Midbrain (tissue), 1 donor: Measurements from ENCODE around the gene DGLUCY.
"Not testable (repeated sequence)": the region's sequence is repeated elsewhere in the genome, so short reads cannot be mapped to it uniquely, and the experiment has no call there.

Experiments
- DNase-seq: peaks from one replicate; lab custom pipeline; 2025; lab: John Stamatoyannopoulos, UW

Gene DGLUCY

DNA sequence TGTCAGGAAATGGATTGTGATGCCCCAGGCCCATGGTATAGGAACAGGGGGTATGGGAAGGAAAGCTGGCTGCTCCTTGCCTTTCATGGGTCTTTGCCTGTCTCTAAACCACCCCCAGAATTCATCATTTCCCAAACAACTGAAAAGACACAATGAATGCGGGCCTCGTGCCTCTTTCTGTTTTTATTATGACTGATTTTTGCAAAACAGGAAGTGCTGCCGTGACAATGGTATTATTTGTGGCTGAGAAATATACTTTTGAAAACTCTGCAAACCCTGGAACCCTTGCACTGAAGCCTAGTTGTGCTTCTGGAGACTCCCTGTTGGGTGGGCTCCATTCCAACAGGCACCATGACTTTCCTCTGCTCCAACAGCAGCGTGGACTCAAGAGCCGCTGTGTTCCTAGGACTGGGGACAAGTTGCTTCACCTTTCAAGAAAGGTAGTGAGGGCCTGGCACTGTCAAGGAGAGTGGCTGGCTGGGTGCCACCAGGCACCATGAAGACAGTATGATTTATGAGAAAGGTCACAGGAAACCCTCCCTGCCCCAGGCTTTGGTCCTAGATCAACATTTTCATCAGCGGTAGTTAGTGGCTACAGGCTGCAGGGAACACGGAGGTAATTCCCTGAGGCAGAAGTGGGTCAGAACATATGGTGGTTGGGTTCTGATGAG, 4.8 kb upstream of the DGLUCY start:
- DNase-seq, result no peak

GRCh38 chr14:91111443-91111842, 2.4 kb upstream of the DGLUCY start:
- DNase-seq, result no peak

DNA sequence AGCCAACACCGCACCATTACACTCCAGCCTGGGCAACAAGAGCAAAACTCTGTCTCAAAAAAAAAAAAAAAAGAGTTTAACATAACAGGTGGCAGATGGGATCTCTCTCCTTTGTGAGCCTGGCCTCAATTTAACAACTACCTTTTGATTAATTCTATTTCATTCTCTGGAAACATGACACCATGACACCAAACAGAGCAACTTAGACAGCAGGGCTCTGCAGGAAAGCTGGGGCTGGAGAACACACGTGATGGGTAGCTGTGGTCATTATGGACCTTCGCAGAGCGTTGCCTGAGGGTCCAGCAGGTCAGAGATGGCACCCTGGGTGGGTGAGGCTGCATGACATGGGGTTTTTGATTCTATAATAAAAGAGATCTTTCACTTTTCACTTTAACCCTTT, 1.7 kb upstream of the DGLUCY start:
- DNase-seq, result no peak

GRCh38 chr14:91114079-91115065, 499 bp downstream of the DGLUCY start:
- peak; percentile 94 for DNase-seq

DNA sequence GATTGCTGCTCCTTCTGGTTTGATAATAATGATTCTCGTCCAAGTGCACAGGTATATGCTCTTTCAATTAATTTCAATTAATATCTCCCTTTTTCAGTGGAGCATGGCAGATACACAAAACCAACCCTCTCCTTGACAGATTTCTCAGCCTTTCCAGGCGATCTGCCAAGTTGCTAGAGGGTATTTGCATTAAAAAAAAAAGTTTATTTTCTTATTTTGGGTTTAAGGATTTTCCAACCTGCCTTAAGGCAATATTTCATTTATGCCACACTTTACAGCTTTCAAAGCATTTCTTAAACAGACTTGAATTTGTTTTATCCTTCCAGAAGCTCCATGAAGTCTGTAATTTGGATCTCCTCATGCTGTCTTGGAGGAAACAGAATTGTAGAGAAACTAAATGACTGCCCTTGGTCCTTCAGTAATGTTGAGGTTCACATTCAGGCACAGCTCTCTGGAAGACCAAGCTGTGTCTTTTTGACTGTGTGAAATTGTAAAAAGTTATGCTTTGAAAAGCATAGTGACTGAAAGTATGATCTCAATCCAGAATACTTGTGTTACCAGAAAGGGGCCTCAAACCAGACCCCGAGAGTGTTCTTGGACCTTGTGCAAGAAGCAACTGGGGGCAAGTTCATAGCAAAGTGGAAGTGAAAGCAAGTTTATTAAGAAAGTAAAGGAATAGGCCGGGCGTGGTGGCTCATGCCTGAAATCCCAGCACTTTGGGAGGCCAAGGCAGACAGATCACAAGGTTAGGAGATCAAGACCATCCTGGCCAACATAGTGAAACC, 2.3 kb downstream of the DGLUCY start:
- peak; percentile 21 for DNase-seq

DNA sequence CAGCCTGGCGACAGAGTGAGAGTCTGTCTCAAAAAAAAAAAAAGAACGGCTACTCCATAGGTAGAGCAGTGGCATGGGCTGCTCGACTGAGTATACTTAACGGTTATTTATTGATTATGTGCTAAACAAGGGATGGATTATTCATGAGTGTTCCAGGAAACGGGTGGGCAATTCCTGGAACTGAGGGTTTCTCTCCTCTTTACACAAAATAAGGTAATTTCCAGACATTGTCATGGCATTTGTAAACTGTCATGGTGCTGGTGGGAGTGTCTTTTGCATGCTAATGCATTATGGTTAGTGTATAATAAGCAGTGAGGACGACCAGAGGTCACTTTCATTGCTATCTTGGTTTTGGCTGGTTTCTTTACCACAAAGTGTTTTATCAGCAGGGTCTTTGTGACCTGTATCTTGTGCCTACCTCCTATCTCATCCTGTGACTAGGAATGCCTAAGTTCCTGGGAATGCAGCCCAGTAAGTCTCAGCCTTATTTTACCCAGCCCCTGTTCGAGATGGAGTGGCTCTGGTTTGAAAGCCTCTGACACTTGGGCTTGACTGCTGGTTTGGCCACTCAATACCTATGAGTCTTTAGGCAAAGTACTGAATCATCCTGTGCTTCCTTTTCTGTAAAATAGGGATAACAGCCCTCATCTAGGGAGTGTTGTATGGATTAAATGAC, 3.2 kb downstream of the DGLUCY start:
- DNase-seq, result no peak

GRCh38 chr14:91117960-91118359, 4.1 kb downstream of the DGLUCY start:
- no peak for DNase-seq

GRCh38 chr14:91118511-91119068, 4.7 kb downstream of the DGLUCY start:
- DNase-seq, result no peak

DNA sequence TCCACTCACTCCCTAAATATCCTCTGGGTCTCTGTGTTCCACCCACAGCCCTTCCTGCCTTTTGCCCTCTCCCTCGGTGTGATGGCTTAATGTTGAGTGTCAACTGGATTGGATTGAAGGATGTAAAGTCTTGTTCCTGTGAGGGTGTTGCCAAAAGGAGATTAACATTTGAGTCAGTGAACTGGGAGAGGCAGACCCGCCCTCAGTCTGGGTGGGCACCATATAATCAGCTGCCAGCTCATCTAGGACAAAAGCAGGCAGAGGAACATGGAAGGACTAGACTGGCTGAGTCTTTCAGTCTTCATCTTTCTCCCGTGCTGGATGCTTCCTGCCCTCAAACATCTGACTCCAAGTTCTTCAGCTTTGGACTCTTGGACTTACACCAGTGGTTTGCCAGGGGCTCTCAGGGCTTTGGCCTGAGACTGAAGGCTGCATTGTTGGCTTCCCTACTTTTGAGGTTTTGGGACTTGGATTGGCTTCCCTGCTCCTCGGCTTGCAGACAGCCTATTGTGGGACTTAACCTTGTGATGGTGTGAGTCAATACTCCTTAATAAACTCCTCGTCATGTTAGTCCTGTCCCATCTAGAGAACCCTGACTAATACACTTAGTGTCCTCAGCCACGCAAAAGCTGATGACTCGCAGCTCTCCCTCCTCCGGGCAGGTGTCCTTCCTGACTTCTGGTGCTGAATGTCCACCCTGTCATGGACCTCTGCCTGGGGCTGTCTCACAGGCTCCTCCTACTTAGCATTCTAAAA, 5.9 kb downstream of the DGLUCY start:
- no peak for DNase-seq

- no peak for DNase-seq
Observed at GRCh38 chr14:91123201-91123600, 9.3 kb downstream of the DGLUCY start.

DNA sequence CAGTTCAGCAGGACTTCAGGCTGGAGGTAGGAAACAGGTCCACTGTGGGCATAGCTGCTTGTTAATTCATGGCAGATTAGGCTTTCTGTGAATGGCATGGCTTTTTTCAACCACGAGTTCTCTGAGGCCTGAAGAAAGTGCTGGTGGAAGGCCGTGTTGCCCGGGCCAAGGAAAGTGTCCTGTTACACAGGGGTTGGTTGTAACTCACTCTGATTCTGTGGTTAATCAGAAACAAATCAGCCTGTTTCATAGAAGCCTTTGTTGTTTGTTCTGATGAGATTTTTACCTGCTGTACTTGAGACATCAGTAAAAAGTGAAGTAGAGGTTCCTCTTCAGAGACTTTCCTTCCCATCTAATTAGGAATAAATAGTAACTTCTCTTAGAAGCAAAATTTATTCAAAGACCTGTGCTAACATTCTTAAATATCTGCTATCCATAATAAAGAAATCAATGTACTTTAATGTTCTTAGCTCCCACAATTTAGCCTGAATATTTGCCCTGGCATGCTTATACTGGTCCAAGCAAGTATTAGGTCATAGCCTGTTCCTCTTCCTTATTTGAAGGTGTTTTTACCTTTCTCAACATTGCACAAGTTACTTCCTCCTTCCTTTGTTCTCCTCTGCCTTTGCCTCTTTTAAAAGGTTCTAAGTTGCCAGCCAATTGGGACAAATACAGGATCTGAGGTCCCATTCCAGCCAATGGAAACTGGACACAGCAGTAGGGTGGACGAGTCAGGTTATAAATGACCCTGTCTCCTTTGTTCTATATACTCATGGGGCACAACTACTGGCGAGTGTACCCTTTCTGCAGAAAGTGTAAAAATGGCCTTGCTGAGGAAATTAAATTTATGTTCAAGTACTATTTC, 10.8 kb downstream of the DGLUCY start:
- DNase-seq, result not testable (repeated sequence)

DNA sequence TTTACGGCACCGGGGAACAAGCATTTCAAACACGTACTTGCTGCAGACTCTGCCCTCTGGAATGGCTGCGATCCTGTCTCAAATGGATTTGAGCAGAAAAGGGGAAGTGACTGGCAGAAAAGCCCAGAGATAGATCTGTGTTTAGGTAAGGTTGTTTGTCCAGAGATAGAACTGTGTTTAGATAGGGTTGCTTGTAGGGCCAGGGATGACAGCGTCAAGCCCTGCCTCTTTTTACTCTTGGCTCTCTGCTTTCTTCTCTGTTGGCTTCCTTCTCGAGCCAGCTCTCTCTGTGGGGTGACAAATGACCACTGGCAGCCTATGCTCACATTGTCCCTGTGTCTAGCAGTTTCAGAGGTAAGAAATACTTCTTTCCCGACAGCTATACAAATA, 11.4 kb downstream of the DGLUCY start:
- DNase-seq, result no peak

GRCh38 chr14:91125801-91126200, 11.9 kb downstream of the DGLUCY start:
- DNase-seq, result no peak

DNA sequence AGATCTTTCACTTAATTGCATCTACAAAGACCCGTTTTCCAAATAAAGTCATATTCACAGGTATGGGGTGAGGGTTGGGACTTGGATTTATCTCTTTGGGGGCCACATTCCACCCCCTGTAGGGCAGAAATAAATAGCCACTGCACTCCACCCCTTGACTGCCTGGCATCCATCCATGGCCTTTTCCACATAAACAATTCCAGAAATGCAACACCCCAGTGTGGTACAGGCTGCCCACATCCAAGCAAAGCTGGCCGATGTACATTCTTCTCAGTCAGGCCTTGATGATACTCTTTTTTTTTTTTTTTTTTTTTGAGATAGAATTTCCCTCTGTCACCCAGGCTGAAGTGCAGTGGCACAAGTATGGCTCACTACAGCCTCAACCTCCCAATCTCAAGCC, 12.9 kb downstream of the DGLUCY start:
- DNase-seq, result no peak

DNA sequence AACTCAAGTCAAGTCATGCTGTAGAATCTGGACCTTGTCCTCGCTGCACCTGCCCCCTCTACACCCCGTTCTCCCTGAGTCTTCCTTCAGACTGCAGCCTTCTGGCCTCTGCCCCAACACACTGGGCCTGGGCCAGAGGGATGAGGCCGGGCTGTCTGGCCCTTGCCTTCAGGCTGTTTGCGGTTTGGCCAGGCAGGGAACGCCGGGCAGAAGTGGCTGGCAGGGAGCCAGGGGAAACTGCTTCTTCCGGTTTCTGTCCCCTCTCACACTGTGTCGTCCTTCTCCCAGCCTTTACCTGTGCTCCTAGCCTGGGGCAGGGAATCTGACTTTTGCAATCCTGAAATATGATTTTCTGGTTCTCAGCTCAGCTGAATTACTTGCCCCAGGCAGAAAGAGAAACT, 13.5 kb downstream of the DGLUCY start:
- DNase-seq, result no peak

- no peak for DNase-seq
Observed at GRCh38 chr14:91127924-91128323, 14.1 kb downstream of the DGLUCY start.

- no peak for DNase-seq
Observed at GRCh38 chr14:91128699-91129098, 14.8 kb downstream of the DGLUCY start.

- no peak for DNase-seq
Observed at GRCh38 chr14:91129261-91129660, 15.4 kb downstream of the DGLUCY start.

GRCh38 chr14:91135039-91135438, 21.2 kb downstream of the DGLUCY start:
- DNase-seq, result no peak
